VCaP (cell line): ENCODE results near the gene DNAH12.

Experiments
- H3K27ac ChIP-seq: fragments of 450-650 bp; 2 replicates; pipeline ENCODE4 v1.5.1; 2017
- CTCF ChIP-seq: fragments of 450-650 bp; conservative IDR thresholded peaks from 2 replicates; pipeline ENCODE4 v1.5.1; 2017; ENCODE audit warnings: mild to moderate bottlenecking, moderate library complexity

The DNAH12 gene

GRCh38 chr3:57577801-57578200 lies 33.7 kb upstream of the DNAH12 start:
- H3K27ac ChIP-seq: peak overlapping the region; percentile 11
- no peak for TF ChIP-seq CTCF

- H3K27ac ChIP-seq: no peak overlapping the region
- no peak for TF ChIP-seq CTCF
These were observed 32.0 kb upstream of the DNAH12 start for GRCh38 chr3:57575966-57576626.

- H3K27ac ChIP-seq: peak overlapping the region; percentile 1; the same call in 1 of the 2 replicates
- TF ChIP-seq CTCF: no peak
These were observed 28.0 kb upstream of the DNAH12 start for GRCh38 chr3:57572096-57572495.

GRCh38 chr3:57570878-57571277 lies 26.7 kb upstream of the DNAH12 start:
- no peak for TF ChIP-seq CTCF
- no peak overlapping the region for H3K27ac ChIP-seq

GRCh38 chr3:57569859-57570450 lies 25.8 kb upstream of the DNAH12 start:
- TF ChIP-seq CTCF: no peak
- no peak overlapping the region for H3K27ac ChIP-seq

GRCh38 chr3:57559526-57559925 lies 15.4 kb upstream of the DNAH12 start:
- no peak for TF ChIP-seq CTCF
- H3K27ac ChIP-seq: no peak overlapping the region

- no peak for TF ChIP-seq CTCF
These were observed 13.0 kb upstream of the DNAH12 start for GRCh38 chr3:57557085-57557537.

More at GRCh38 chr3:57557085-57557537, 13.0 kb upstream of the DNAH12 start:
- H3K27ac ChIP-seq: peak overlapping the region; percentile 98
